PC-9 (cell line): ENCODE results near the gene COL5A3.

Experiments used
- EZH2 ChIP-seq: fragments of 200-600 bp; sonication (generic); IDR thresholded peaks from 2 replicates; pipeline ENCODE4 v1.8.0; 2017; ENCODE audit warnings: antibody characterized with exemption, low read depth
- TF ChIP-seq, protein P1 (sequence below): fragments of 200-600 bp; sonication (generic); conservative IDR thresholded peaks from 2 replicates; pipeline ENCODE4 v1.6.1; 2017; ENCODE audit warnings: mixed run types, antibody characterized with exemption, mild to moderate bottlenecking, moderate library complexity

GRCh38 chr19:9931629-9932028 is 78.7 kb downstream of the COL5A3 start:
- TF ChIP-seq, protein P1, sequence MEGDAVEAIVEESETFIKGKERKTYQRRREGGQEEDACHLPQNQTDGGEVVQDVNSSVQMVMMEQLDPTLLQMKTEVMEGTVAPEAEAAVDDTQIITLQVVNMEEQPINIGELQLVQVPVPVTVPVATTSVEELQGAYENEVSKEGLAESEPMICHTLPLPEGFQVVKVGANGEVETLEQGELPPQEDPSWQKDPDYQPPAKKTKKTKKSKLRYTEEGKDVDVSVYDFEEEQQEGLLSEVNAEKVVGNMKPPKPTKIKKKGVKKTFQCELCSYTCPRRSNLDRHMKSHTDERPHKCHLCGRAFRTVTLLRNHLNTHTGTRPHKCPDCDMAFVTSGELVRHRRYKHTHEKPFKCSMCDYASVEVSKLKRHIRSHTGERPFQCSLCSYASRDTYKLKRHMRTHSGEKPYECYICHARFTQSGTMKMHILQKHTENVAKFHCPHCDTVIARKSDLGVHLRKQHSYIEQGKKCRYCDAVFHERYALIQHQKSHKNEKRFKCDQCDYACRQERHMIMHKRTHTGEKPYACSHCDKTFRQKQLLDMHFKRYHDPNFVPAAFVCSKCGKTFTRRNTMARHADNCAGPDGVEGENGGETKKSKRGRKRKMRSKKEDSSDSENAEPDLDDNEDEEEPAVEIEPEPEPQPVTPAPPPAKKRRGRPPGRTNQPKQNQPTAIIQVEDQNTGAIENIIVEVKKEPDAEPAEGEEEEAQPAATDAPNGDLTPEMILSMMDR, result no peak
- TF ChIP-seq EZH2, result no peak
